Fibroblast of lung (primary cell): ENCODE results near the gene MTHFSD. TPM values are rescaled to one million over a fixed set of nuclear protein-coding genes. Genes with fewer than 3 reads are reported as not detected.

ENCODE experiments used
- DNase-seq, 2 donors: peaks; one replicate each; pipeline versions ENCODE4 v3.0.0 to v3.0.0-alpha.2; 2010; ENCODE audit warnings: low read depth in 2 of 2
- H2AFZ ChIP-seq: 2 replicates; pipeline ENCODE4 v1.5.1; 2012; ENCODE audit warnings: low read length, control low read depth, inconsistent platforms
- H3K27ac ChIP-seq: 2 replicates; pipeline ENCODE4 v1.5.1; 2011; ENCODE audit warnings: low read length, control low read depth; ENCODE audit not compliant: insufficient read depth
- H3K27me3 ChIP-seq: 2 replicates; pipeline ENCODE4 v1.5.1; 2011; ENCODE audit warnings: mild to moderate bottlenecking, low read length; ENCODE audit not compliant: control insufficient read depth, insufficient read depth
- H3K36me3 ChIP-seq: 2 replicates; pipeline ENCODE4 v1.5.1; 2011; ENCODE audit warnings: low read length; ENCODE audit not compliant: control insufficient read depth, insufficient read depth
- H3K4me1 ChIP-seq: 2 replicates; pipeline ENCODE4 v1.5.1; 2011; ENCODE audit warnings: low read length; ENCODE audit not compliant: control insufficient read depth, insufficient read depth; ENCODE audit errors: extremely low read depth
- H3K4me2 ChIP-seq: 2 replicates; pipeline ENCODE4 v1.5.1; 2011; ENCODE audit warnings: low read length, control low read depth; ENCODE audit not compliant: insufficient read depth; ENCODE audit errors: extremely low read depth
- H3K4me3 ChIP-seq, 4 experiments: fragments of 200-600 bp in 1 of 4; sonication (generic) in 1 of 4; replicated peaks in 1 of 4; 2 replicates each; pipeline ENCODE4 v1.5.1; 2011 to 2016; ENCODE audit warnings: low read length in 4 of 4, low read depth in 3 of 4, mild to moderate bottlenecking in 3 of 4, control low read depth in 2 of 4, inconsistent platforms in 1 of 4, mixed read lengths in 1 of 4; ENCODE audit not compliant: insufficient read depth in 1 of 4; ENCODE audit errors: control extremely low read depth in 1 of 4
- H3K79me2 ChIP-seq: 2 replicates; pipeline ENCODE4 v1.5.1; 2012; ENCODE audit warnings: mild to moderate bottlenecking, low read length, inconsistent platforms; ENCODE audit not compliant: control insufficient read depth, insufficient read depth
- H3K9ac ChIP-seq: 2 replicates; pipeline ENCODE4 v1.5.1; 2011; ENCODE audit warnings: mild to moderate bottlenecking, low read length, control low read depth; ENCODE audit not compliant: insufficient read depth
- H3K9me3 ChIP-seq: 2 replicates; pipeline ENCODE4 v1.5.1; 2012; ENCODE audit warnings: low read depth, low read length; ENCODE audit not compliant: control insufficient read depth, insufficient read depth
- H4K20me1 ChIP-seq: 2 replicates; pipeline ENCODE4 v1.5.1; 2011; ENCODE audit warnings: low read length; ENCODE audit not compliant: control insufficient read depth, insufficient read depth; ENCODE audit errors: extremely low read depth
- EZH2 ChIP-seq: IDR thresholded peaks from 2 replicates; pipeline ENCODE4 v1.5.1; 2012; ENCODE audit warnings: low read length, control low read depth, mild to moderate bottlenecking; ENCODE audit errors: missing control alignments
- polyA plus RNA-seq, 2 donors: library from polyadenylated mRNA; depleted of rRNA in 1 of 2; stranded (reverse) in 1 of 2; unstranded in 1 of 2; fragments of >200 nt; gene quantifications; 2 replicates each; pipeline ENCODE4 v1.2.1, GENCODE V29; 2011 to 2012; ENCODE audit warnings: missing spikeins in 1 of 2
- total RNA-seq: library from RNA; depleted of rRNA; stranded (reverse); fragments of >200 nt; gene quantifications from 2 replicates; pipeline ENCODE4 v1.2.1, GENCODE V29; 2014
- TF ChIP-seq, protein P1 (sequence below), 2 donors: IDR thresholded peaks in 1 of 2; conservative IDR thresholded peaks in 1 of 2; 1 replicate in 1 of 2; 2 replicates in 1 of 2; pipeline ENCODE4 v1.5.1; 2011 to 2012; ENCODE audit warnings: low read length in 2 of 2, control low read depth in 1 of 2, inconsistent platforms in 1 of 2, low read depth in 1 of 2, mild to moderate bottlenecking in 1 of 2

The MTHFSD gene
- total and polyA plus RNA-seq, 2 donors (not counting 1 experiment from before 2014, with no cell fraction given): 13.1 to 19.3 TPM

DNA sequence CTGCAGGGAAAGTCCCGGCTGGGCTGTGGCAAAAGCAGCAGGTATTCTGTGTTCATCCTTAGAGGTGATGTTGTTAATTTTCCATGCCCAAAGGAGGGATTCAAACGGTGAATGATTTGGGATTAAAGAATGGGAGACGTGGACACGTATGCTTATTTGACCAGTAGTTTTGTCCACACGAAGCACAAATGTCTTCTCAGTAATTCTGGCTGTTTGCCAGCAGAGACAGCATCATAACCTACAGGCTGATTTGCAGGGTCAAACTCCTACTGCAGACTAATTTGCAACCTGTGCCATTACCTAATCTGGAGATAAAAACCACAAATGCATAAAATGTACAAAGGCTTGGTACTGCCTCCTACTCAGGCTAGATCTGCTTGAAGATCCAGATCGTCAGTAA, 14.1 kb downstream of the MTHFSD start:
- H3K79me2 ChIP-seq: no peaks in the 10 kb centered on the region
- no peak for DNase-seq
- H3K4me1 ChIP-seq: no peaks in the 10 kb centered on the region
- TF ChIP-seq, protein P1, sequence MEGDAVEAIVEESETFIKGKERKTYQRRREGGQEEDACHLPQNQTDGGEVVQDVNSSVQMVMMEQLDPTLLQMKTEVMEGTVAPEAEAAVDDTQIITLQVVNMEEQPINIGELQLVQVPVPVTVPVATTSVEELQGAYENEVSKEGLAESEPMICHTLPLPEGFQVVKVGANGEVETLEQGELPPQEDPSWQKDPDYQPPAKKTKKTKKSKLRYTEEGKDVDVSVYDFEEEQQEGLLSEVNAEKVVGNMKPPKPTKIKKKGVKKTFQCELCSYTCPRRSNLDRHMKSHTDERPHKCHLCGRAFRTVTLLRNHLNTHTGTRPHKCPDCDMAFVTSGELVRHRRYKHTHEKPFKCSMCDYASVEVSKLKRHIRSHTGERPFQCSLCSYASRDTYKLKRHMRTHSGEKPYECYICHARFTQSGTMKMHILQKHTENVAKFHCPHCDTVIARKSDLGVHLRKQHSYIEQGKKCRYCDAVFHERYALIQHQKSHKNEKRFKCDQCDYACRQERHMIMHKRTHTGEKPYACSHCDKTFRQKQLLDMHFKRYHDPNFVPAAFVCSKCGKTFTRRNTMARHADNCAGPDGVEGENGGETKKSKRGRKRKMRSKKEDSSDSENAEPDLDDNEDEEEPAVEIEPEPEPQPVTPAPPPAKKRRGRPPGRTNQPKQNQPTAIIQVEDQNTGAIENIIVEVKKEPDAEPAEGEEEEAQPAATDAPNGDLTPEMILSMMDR (conservative IDR thresholded peaks at IDR 0.05 in 1 of 2, IDR thresholded peaks at IDR 0.05 in 1 of 2; ENCODE audit: low read depth in 1 of 2, low read length in 2 of 2): no peak
- no peak for TF ChIP-seq EZH2
- H3K9me3 ChIP-seq: no peaks in the 10 kb centered on the region
- H3K9ac ChIP-seq: no peak overlapping the region
- H3K4me2 ChIP-seq: no peak overlapping the region
- peaks cover 24% of the 10 kb centered on the region for H3K36me3 ChIP-seq
- H3K27ac ChIP-seq: no peak overlapping the region
- H3K4me3 ChIP-seq: no peak overlapping the region
- no peaks in the 10 kb centered on the region for H4K20me1 ChIP-seq
- no peak overlapping the region for H2AFZ ChIP-seq
- no peaks in the 10 kb centered on the region for H3K27me3 ChIP-seq

DNA sequence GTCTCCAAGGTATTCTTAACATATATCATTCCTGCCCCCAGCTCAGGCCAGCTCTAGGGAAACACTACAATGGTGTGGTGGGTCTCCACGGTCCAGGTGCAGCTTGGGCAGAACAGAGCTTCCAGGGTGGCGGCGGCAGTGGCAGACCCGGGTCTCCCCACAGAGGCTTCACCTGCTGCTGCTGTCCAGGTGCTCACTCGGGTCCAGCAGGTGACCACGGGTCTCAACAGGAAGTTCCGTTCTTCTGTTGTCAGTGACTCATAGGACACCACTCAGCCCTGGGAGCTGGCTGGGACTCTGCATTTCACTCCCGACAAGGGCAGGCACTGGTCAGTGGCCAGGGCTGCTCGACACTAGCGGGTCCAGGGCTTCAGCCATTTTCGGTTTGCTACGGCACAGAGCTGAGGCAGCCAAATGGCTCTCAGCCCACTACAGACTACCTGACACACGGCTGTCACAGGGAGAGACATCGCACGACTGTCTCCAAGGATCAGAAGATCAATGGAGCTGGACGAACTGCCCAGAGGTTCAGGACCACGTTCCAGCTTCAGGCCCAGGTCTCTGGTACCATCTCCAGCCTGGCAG, 16.7 kb downstream of the MTHFSD start:
- no peak for TF ChIP-seq EZH2
- TF ChIP-seq, protein P1 (conservative IDR thresholded peaks at IDR 0.05 in 1 of 2, IDR thresholded peaks at IDR 0.05 in 1 of 2; ENCODE audit: low read depth in 1 of 2, low read length in 2 of 2): no peak
- peaks cover 24% of the 10 kb centered on the region for H3K36me3 ChIP-seq

DNA sequence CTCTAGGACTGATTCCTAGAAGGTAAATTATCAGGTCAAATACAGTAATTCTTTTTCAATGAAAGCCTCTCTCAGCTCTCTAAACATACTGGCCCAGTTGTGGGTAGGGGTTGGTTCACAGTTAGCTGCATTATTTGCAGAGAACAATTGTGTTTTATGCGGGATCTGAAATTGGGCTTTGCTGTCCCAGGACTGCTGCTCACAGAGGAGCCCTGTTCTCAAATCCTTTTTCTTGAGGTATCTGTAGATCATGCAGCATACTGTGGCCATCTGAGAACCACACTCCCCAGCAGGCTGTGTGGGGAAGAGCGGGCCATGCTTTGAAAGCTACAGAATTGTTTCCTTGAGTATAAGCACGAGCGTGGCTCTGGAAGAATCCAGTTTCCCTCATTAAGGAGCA, 17.5 kb downstream of the MTHFSD start:
- TF ChIP-seq, protein P1 (conservative IDR thresholded peaks at IDR 0.05 in 1 of 2, IDR thresholded peaks at IDR 0.05 in 1 of 2; ENCODE audit: low read depth in 1 of 2, low read length in 2 of 2): no peak
- TF ChIP-seq EZH2: no peak

More for the DNA sequence above, 16.7 kb downstream of the MTHFSD start:
- no peaks in the 10 kb centered on the region for H3K79me2 ChIP-seq
- H2AFZ ChIP-seq: no peak overlapping the region
- H3K27me3 ChIP-seq: no peaks in the 10 kb centered on the region
- no peak overlapping the region for H3K27ac ChIP-seq
- no peak overlapping the region for H3K4me3 ChIP-seq
- H4K20me1 ChIP-seq: no peaks in the 10 kb centered on the region
- H3K4me1 ChIP-seq: no peaks in the 10 kb centered on the region
- no peak for DNase-seq
- H3K9me3 ChIP-seq: no peaks in the 10 kb centered on the region
- no peak overlapping the region for H3K4me2 ChIP-seq
- H3K9ac ChIP-seq: no peak overlapping the region

More for the DNA sequence above, 17.5 kb downstream of the MTHFSD start:
- Histone ChIP-seq H3K4me3 (no peak overlapping the region), H4K20me1 (no peaks in the 10 kb centered on the region), H3K36me3 (peaks cover 24% of the 10 kb centered on the region), H3K27me3 (no peaks in the 10 kb centered on the region), H3K79me2 (no peaks in the 10 kb centered on the region), H2AFZ (no peak overlapping the region), H3K4me2 (no peak overlapping the region), H3K9me3 (no peaks in the 10 kb centered on the region), H3K27ac (no peak overlapping the region), H3K9ac (no peak overlapping the region), H3K4me1 (no peaks in the 10 kb centered on the region)
- DNase-seq: no peak
